HepG2 (cell line): ENCODE results near the gene ZNF23. TPM values are rescaled to one million over a fixed set of nuclear protein-coding genes. Genes with fewer than 3 reads are reported as not detected.
A peak's percentile ranks its signal among the peaks of the same experiment; 100 is the strongest.

ENCODE experiments used
- BCLAF1 ChIP-seq: fragments of 450-650 bp; IDR thresholded peaks from 2 replicates; pipeline ENCODE4 v1.6.1; 2017; ENCODE audit warnings: mild to moderate bottlenecking
- DRAP1 ChIP-seq: IDR thresholded peaks from 2 replicates; pipeline ENCODE4 v1.6.1; 2016; ENCODE audit warnings: missing genetic modification reagents, missing compliant biosample characterization
- FOXA1 ChIP-seq, 2 experiments: fragments of 450-650 bp in 1 of 2; sonication (generic) in 1 of 2; formaldehyde crosslinking in 1 of 2; IDR thresholded peaks; 2 replicates each; pipeline versions ENCODE4 v1.4.0 to v1.6.1; 2016 to 2020; ENCODE audit warnings: missing genetic modification reagents in 1 of 2
- KMT2A ChIP-seq: sonication (generic); formaldehyde crosslinking; IDR thresholded peaks from 2 replicates; pipeline ENCODE4 v1.4.0; 2020; ENCODE audit warnings: missing genetic modification reagents
- MLXIP ChIP-seq: sonication (generic); formaldehyde crosslinking; IDR thresholded peaks from 2 replicates; pipeline ENCODE4 v1.9.0; 2021; ENCODE audit warnings: missing genetic modification reagents, borderline replicate concordance
- NFRKB ChIP-seq: fragments of 450-650 bp; IDR thresholded peaks from 2 replicates; pipeline ENCODE4 v1.6.1; 2017
- NPAS2 ChIP-seq: sonication (generic); formaldehyde crosslinking; IDR thresholded peaks from 2 replicates; pipeline ENCODE4 v1.8.0; 2022; ENCODE audit warnings: mild to moderate bottlenecking, missing genetic modification reagents, borderline replicate concordance
- RORA ChIP-seq: sonication (generic); formaldehyde crosslinking; IDR thresholded peaks from 2 replicates; pipeline ENCODE4 v1.5.0; 2020; ENCODE audit warnings: mild to moderate bottlenecking, missing genetic modification reagents, moderate library complexity
- TRIM22 ChIP-seq: fragments of 450-650 bp; IDR thresholded peaks from 2 replicates; pipeline ENCODE4 v1.6.1; 2017
- ZBTB7A ChIP-seq: sonication (generic); formaldehyde crosslinking; IDR thresholded peaks from 2 replicates; pipeline ENCODE4 v1.8.0; 2022; ENCODE audit warnings: mild to moderate bottlenecking, missing genetic modification reagents
- ZNF224 ChIP-seq: sonication (generic); formaldehyde crosslinking; IDR thresholded peaks from 2 replicates; pipeline ENCODE4 v1.5.0; 2020; ENCODE audit warnings: mild to moderate bottlenecking, missing genetic modification reagents
- ZNF501 ChIP-seq: sonication (generic); formaldehyde crosslinking; IDR thresholded peaks from 2 replicates; pipeline ENCODE4 v1.5.1; 2020; ENCODE audit warnings: mild to moderate bottlenecking, moderate library complexity, missing genetic modification reagents
- ZNF672 ChIP-seq: sonication (generic); formaldehyde crosslinking; IDR thresholded peaks from 2 replicates; pipeline ENCODE4 v1.8.1; 2022; ENCODE audit warnings: missing genetic modification reagents
- ZNF687 ChIP-seq: sonication (generic); formaldehyde crosslinking; IDR thresholded peaks from 2 replicates; pipeline ENCODE4 v1.5.1; 2020; ENCODE audit warnings: mild to moderate bottlenecking, missing genetic modification reagents, moderate library complexity
- ZNF790 ChIP-seq: sonication (generic); formaldehyde crosslinking; IDR thresholded peaks from 2 replicates; pipeline ENCODE4 v1.8.0; 2022; ENCODE audit warnings: missing genetic modification reagents, mild to moderate bottlenecking, borderline replicate concordance
- ZNF839 ChIP-seq: sonication (generic); formaldehyde crosslinking; IDR thresholded peaks from 2 replicates; pipeline ENCODE4 v1.4.0; 2020; ENCODE audit warnings: missing genetic modification reagents, mild to moderate bottlenecking, borderline replicate concordance
- polyA plus RNA-seq, 8 experiments: library from polyadenylated mRNA; depleted of rRNA in 3 of 8; stranded (reverse) in 7 of 8; unstranded in 1 of 8; fragments of >200 nt; fragmentation: Illumina TruSeq in 4 of 8; extraction: Trizol in 4 of 8; gene quantifications; 2 replicates each; pipeline versions ENCODE4 v1.2.1 to v1.2.3, GENCODE V29; 2011 to 2016; ENCODE audit warnings: low read depth in 4 of 8, missing spikeins in 1 of 8, mixed read lengths in 1 of 8; ENCODE audit not compliant: insufficient read depth in 1 of 8
- total RNA-seq, 5 experiments: library from RNA; depleted of rRNA; stranded (reverse); fragments of >200 nt; fragmentation: Illumina TruSeq; extraction: Trizol; gene quantifications; 2 replicates each; pipeline ENCODE4 v1.2.3, GENCODE V29; 2016; ENCODE audit warnings: low read depth in 1 of 5

The ZNF23 gene
- total and polyA plus RNA-seq, 2 of the 13 experiments (the other 11 are each of a cell fraction or from before 2014, with no cell fraction given) = 8.6 to 12.2 TPM

GRCh38 chr16:71412270-71413160 is 49.5 kb downstream of the ZNF23 start (continued):
- TF ChIP-seq ZNF687 = peak; percentile 43
- TF ChIP-seq TRIM22 = no peak
- TF ChIP-seq ZNF501 (CRISPR knock-in tag) = peak; percentile 49; the same call in 1 of the 2 replicates
- TF ChIP-seq ZNF790 (CRISPR knock-in tag) = no peak
- no peak for TF ChIP-seq BCLAF1
- no peak for TF ChIP-seq KMT2A
- TF ChIP-seq ZNF224 (CRISPR knock-in tag) = 0 out of 2 replicates have a peak, but pooled peaks have one; percentile 40
- TF ChIP-seq ZBTB7A (CRISPR knock-in tag) = no peak
- TF ChIP-seq NFRKB = no peak
- TF ChIP-seq MLXIP (CRISPR knock-in tag) = no peak
- TF ChIP-seq DRAP1 = peak; percentile 31; the same call in 1 of the 2 replicates
- TF ChIP-seq ZNF672 (CRISPR knock-in tag) = no peak
- TF ChIP-seq NPAS2 (CRISPR knock-in tag) = no peak
- TF ChIP-seq RORA = no peak
- no peak for TF ChIP-seq FOXA1 (IDR thresholded peaks at IDR 0.05)
- TF ChIP-seq FOXA1 (CRISPR knock-in tag; IDR thresholded peaks at IDR 0.05) = no peak
- no peak for TF ChIP-seq ZNF839 (CRISPR knock-in tag)
